ENCODE measurements around the gene TP53AIP1.

TP53AIP1 gene, protein sequence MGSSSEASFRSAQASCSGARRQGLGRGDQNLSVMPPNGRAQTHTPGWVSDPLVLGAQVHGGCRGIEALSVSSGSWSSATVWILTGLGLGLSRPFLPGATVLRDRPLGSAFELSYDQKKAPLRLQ

DNA sequence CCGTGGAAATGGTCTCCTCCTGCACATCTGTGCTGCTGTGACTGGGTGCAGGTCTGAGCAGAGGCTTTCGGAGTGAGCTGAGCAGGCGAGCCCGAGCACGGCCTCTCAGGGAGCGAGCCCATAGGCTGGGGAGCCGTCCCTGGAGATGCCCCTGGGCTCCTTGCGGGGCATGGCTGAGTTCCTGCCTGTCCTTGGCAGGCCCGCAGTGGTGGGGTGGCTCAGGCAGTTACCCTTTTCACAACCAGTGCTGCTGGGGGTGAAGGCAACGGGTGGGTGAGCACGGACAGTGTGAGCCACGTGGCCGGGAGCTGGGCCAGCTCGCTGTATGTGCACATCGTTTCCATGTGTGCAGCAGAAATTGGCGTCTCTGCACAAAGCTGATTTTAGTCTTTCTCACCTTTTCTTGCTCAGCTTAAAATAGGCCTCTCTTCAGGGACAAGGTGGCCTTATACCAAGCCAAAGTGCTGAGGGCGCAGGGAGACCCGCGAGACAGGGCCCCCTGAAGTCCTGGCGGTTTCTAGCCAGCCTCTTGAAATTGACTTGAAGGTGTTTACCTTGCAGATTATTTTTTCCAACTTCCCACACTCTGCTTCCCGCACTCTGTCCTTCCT, at the start of gene TP53AIP1:
Gene TP53AIP1 (minus strand): TSS at position 55 of the 611 bp plus-strand sequence. CDS start 5,053 bp downstream, outside the sequence.
- no peak for DNase-seq

DNA sequence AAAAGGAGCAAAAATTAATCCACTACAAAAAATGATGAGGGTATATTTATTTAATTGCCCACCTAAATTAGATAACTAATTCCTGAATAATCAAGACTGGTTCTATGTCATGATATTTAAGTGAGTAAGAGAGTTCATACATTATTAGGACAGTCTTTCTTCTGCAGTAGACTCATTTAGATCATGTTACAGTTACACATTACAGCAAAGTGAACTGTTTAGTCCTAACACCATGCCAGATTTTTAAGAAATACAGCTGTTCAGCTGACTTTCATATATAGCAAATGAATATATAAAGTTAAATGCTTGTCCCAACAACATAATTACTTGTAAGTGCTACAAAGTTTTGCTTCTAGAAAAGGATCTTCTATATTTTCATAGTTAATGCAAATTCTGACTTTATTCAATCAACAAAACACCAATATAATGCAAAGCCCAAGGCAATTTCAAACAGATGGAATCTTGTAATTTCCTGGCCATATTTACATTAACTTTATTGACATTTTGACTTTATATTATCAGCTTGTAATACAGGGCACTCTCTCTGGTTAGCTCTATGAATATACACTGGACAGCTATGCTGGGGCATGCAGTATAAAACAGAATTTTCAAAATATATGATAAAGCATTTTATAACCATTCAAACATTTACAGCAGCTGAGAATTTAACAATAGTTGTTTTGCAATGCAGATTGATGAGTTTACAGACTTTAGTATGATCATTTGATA, 45.7 kb upstream of the TP53AIP1 start:
- DNase-seq, result no peak

DNA sequence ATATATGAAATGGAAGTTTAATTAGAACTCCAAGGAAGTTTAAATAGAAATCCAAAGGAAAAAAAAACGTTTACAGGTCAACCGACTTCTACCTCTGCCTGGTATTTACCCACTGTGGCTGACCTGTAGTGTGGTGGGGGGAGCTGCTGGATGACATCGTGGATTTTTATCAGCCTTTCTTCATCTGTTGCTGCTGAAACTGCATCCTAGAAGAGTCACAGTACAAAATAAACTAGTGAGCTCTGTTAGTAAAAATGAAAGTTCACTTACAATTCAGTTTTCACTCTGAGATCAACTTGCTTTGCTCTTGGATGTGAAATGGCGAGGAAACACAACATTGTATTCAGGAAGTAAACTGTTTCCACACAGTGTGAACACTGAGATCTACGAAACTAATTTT, 43.2 kb upstream of the TP53AIP1 start:
- no peak for DNase-seq

DNA sequence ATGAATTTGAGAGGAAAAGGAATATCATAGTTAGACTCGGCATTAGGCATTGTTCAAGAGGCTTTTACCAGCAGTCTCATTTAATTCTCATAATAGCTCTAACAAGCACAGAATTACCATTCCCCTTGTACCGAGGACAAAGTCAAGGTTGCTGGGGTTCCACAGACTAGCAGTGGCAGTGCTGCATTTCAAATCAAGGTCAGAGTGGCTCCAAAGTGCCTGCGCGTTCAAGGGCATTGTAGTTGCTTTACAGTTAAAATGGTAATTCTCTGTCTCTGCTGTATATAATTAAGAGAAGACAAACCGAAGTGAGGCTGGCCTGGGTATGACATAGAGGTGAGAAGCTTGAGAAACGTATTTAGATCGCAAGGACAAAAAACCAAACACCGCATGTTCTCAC, 40.4 kb upstream of the TP53AIP1 start:
- DNase-seq, result no peak

DNA sequence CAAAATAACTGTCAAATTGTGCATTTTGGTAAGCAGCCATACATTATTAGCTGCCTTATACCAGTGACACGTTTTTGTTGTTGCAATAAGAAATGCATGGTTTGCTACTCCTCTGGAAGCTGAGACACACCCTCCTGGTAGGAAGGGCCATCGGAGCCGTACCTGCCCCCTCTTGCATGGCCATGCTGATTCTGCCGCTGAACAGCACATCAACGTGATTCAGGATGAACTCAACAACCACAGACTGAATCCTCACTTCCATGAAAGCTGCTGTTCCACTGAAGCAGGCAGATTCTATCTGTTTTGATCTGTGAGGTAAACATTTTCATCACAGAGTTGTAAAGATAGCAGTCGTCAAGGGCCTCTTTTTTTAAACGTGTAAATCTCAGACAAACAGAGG, 38.6 kb upstream of the TP53AIP1 start:
- no peak for DNase-seq

DNA sequence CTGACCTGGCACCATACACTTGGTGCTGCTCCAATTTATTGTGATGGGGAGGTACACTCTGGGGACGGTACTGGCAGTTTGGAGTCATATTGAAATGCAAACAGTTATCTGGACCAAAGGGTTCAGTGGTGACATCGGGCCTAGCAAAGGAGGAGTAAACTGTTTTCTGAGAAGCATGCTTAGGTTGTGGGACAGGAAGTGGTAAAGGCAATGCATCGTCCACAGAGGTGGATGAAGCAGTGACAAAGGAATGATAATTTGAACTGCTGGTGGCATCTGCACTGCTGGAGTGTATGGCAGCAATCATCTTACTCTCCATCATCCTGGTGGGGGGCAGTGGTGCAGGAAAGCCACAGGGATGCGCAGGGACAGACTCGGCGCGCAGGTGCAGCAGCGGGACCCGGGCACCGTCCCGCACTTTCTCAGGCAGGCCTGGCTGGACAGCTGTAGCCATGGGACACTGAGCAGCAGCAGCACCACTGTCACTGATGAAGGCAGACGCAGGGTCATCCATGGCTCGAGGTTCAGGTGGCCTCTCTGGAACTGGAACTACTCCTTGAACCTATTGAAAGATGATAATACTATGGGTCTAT, 28.0 kb upstream of the TP53AIP1 start:
- DNase-seq, result no peak

DNA sequence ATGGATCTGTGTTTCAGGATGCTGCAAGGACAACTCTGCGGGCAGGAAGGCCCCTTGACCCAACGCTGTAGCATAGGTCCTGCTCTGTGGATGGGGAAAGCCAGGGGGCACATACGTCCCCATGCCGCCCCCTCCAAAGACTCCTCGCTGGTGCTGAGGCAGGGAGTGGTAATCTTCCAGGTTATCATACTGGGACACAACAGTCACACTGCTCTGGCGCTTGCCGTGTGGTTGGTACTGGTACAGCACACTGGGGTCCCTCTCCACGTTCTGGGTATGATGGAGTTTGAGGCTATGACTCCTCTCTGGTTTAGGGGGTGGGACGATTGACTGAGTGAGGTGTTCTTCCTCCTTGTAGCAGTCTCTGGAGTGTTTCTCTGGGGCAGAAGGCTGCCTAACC, 26.2 kb upstream of the TP53AIP1 start:
- no peak for DNase-seq

DNA sequence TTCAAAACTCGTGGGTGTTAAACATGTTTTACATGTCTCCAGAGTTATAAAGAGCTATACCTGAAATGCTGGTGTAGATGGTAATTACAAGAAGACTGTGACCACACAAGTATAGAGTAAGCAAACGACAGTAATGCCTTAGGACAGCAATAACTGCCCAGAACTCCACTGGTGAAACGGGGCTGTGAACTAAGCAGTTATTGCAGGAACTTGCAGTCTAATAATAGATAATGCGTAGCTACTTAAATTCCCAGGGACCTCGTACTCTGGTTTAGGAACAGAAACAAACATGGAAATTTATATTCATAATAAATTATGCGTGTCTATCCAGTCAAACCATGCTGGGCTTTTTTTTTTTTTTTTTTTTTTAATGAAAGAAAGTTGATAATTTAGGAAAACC, 24.9 kb upstream of the TP53AIP1 start:
- no peak for DNase-seq

DNA sequence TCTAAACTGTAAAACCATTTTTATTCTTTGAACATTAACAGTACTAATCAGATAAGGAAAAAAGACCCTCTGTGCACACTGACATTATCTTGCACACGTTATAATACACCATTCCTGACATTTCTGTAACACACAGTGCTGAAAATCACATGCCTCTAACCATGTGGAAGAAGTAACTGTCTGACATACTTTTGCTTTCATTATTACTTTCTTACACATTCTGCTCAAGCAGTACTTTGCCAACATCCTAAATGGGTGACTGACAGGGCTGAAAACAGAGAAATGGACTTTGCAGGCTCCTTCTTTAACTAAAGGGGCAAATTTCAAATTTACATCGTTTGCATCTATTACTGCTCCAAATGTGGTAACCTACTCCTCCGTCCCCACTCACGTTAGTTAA, 22.8 kb upstream of the TP53AIP1 start:
- DNase-seq, result no peak

DNA sequence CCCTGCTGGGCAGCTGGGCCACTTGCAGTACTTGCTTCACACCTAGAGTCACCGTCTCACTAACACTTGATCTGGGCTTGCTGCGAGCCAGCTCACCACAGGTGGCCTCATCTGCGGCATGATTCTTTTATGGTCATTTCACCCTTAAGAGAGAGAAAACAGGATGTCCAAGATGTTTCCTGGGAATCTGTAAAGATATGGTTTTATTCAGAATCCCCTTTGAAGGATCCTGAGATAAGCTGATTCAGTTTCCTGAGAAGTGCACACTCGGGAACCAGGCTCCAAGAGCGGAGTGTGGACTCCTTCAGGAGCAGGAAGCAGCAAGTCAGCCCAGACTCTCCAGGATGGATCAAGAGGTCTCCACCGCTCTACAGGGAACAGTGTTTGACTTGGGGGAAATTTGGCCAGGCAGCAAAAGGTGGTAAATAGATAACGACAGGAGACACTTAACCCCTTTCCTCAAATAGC, 21.8 kb upstream of the TP53AIP1 start:
- DNase-seq, result no peak

DNA sequence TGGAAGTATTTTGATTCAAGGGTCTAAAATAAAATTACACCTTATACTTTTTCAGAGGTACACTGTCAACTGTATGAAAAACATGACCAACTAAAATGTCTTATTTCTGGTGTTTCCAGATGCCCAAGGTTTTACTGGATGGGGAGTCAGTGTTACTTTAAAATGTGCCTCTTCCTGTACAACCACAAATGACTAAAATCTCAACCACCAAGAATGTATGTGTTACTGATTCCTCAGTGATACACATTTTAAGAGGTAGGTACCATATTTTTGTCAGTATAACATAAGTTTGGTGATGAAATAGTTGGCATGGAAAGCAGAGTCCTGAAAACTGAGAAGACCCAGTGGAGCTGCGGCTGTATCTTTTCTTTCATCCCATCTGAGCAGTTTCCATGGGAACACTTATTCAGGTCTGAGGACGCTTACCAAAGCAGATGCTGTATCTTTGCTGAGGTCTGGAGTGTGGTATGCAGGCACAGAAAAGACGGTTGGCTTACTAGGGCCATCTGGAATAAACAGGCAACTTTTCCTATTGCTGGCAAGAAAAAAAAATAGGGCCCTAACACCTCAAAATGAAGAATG, 21.2 kb upstream of the TP53AIP1 start:
- DNase-seq, result no peak

DNA sequence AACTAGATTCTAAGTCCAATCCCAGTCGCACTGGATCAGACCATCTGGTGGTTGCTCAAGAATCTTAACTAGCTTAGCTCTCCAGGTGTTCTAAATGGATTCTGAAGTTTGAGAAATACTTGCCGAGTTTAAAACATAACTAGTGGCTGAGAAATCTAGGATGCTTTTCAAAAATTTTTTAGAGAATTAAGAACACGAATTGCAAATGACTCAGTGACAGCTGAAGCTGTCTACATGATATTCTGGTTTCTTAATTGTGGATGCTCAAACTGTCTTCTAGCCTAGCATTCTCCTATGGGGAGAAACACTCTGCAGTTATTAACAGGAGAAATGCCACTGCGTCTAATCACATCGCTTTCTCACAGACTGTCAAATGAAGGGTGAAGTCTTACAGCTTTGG, 20.2 kb upstream of the TP53AIP1 start:
- no peak for DNase-seq

DNA sequence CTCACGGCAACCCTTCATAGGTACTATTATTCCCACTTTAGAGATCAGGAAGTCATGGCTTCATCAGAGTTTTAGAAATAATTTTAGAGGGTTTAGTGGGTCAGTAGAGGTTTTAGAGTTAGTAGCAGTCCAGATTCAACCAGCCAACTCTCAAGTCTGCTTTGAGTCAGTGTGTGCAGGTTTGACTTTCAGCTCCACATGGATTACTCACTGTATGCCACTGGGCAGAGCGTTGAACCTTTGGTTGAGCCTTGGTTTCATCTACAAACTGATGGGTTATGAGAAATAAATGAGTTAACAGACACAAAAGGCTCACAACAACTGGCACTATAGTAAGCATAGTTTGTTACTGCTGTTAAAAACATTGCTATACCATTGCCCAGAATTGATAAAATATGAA, 19.0 kb upstream of the TP53AIP1 start:
- no peak for DNase-seq

DNA sequence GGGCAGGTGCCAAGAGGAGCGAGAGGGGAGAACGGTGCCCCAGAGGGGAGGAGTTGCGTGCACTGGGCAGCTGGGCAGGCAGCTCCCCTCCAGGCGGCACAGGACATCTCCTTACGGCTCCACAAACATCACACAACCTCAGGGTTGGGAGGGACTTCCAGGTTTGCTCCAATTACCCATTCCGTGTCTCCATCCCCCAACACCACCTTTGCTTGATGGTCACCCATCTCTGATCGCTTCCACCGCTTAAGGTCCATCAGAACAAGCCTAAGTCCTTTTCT, 14.5 kb upstream of the TP53AIP1 start:
- no peak for DNase-seq

DNA sequence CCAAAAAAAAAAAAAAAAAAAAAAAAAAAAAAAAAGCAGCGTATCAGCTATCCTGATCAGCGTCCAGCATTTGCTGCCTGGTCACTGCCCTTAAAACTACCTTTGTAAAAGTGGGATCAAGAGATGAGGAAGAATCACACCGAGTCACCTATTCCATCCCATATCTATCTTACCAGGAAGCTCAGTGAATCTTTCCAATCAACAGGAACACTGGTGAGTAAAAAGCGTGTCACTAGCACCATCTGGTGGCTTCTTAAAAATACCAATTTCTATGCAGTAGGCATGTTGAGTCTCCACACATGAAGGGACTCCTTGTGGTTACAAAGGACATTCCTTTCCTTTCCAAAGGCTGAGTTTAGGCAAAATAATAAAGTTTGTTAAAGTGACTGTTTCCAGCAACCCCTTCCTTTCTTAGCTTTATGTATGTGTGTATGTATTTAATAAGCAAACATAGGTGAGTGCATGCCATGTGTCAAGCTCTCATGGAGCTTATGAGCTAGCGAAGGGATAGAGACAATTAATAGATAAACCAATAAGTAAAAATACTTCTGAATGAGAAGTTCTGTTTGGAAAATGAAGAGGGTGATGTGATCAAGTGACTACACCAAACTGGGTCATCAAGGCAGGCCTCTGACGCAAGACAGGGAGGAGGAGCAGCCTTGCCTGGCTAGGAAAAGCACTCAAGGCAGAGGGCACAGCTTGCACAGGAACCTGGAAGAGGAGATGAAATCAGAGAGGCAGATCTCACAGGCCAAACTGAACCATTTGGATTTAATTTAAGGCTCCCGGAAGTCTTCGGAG, 13.9 kb upstream of the TP53AIP1 start:
- DNase-seq, result peak; percentile 59

DNA sequence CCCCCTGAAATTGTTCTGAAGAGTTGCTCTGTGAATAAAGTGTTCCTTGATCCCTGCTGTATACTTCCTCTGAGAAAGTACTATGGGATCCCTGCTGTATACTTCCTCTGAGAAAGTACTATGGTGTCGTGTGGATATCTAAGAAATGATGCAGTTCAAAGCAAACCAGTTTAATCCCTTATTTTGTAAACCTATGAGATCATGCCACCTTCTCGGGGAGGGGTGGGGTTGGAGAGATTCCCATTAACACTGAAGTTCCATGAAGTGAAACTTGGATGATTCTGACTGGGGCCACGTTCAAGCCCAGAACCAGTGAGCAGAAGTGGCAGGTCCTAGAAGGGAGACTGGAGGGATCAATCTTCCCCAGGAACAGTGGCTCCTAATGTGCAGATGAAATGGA, 13.0 kb upstream of the TP53AIP1 start:
- no peak for DNase-seq

DNA sequence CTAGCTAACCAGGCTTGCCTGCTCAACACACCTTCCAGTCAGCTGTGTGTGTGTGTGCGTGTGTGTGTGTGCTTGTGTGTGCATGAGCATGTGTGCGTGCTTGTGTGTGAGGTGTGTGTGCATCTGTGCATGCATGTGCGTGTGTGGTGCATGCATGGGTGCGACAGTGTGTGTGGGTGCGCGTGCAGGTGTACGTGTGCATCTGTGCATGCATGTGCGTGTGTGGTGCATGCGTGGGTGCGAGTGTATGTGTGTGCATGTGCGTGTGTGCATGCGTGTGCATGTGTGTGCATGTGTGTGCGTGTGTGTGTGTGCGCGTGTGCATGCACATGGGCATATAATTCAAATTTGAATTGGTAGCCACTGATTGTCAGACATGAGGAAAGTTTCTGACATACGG, 10.5 kb upstream of the TP53AIP1 start:
- no peak for DNase-seq

DNA sequence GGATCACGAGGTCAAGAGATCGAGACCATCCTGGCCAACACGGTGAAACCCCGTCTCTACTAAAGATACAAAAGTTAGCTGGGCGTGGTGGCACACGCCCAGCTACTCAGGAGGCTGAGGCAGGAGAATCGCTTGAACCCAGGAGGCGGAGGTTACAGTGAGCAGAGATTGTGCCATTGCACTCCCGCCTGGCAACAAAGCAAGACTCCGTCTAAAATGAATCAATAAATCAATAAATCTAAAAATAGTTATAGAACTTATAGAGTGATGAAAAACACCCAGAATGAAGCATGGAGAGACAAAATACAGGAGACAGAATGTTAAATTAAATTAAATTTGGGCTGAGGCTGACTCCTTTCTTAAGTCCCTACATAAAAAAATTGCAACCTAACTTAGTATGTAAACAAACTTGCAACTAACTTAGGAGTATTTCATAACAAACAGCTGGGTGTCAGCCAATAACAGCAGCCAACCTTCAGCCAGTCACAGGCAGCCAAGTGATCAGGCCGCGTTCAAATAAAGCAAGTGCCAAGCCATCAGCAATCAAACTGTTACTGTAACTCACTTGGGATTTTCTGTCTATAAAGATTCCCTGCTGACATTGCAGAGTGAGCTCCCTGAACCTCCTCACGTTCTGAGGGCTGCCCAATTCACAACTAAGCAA, 7.3 kb upstream of the TP53AIP1 start:
- no peak for DNase-seq

DNA sequence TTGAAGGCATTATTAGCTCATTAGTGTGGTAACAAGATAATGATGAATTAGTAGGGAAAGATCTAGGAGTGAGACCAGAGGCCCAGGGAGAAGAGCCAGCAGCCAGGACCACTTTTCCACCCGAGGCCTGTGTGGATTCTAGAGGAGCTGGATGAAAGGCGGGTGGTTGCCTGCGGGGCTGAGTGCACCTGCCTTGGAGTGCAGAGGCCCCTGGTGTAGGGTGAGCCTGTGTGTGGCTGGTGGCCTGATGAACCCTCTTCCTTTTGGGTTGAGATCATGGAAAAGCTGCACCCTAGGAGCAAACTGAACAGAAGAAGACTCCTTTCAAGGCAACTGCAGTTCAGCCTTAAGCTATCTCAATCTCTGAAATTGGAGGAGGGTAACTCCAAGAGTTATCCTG, 5.9 kb upstream of the TP53AIP1 start:
- DNase-seq, result no peak

DNA sequence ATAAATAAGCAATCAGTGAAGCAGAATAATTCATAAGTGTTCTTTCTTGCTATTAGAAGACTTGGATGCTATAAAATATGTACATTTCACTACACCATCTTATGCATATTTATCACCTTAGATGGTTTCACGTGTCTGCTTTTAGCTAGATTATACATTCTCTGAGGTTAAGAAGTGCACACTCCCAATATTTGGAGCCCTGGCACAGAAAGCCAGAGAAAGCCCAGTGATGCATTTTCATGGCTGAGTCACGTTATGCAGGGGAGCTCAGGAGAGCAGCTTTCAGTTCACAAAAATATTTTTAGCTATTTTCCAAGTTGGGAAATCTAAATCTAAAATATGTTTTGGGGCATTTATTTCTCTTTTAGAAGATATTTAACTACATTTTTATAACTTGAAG, 5.1 kb upstream of the TP53AIP1 start:
- no peak for DNase-seq

DNA sequence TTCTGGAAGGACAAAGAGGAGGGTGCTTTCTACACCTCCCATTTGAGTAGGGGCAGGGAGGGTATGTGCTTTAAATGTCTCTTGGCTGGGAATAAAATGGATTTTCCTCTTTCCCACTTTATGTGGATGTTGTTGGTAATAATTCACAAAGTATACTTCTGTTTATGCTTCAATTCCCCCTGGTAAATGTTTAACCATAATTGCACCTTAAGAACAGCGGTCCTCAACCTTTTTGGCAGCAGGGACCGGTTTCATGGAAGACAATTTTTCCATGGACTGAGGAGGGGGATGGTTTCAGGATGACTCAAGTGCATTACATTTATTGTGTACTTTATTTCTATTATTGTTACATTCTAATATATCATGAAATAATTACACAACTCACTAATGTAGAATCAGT, 4.0 kb upstream of the TP53AIP1 start:
- no peak for DNase-seq

DNA sequence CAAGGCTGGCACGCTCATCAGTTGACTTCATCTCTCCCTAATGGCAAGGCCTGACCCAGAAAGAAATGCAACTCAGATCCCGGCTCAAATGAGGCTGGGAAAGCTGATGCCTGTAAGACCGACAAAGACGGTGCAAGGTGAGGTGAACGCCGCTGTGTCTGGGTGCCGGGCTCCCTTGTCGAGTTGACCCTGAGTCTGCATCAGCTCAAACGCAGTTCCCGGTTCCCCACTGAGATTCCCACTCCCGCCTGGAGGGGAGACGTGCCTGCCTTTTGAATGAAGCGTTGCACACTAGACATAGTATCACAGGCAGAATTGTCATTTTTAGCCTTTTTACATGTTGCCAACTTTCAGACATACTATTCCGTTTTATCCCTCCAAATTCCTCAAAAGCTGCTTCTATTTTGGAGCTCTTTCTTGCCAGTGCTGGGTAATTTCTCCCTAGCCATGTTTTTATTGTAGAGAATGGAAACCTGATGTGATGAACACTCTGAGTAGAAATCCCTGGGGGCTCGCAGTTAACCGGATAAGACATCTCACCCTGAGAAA, 831 bp upstream of the TP53AIP1 start:
- no peak for DNase-seq
